Measurements from ENCODE around the gene TLR2. TPM values are rescaled to one million over a fixed set of nuclear protein-coding genes. Genes with fewer than 3 reads are reported as not detected.

The TLR2 gene
- total and polyA plus RNA-seq, 2 of the 4 experiments (the other 2 are of a cell fraction): under 0.01 to 0.03 TPM

- Histone ChIP-seq H3K9ac (ENCODE audit: low read depth, low read length) (no peak overlapping the region), H4K8ac (ENCODE audit: low read depth in 2 of 2, low read length in 2 of 2) (no peak overlapping the region), H3K56ac (ENCODE audit: extremely low read depth, insufficient read depth, low read length) (no peak overlapping the region), H4K91ac (ENCODE audit: insufficient read depth, low read depth, low read length) (no peak overlapping the region), H3K79me1 (ENCODE audit: low read depth in 1 of 2, low read length in 2 of 2) (no peaks in the 10 kb centered on the region), H3K4me1 (ENCODE audit: control insufficient read depth, insufficient read depth, low read length) (no peaks in the 10 kb centered on the region), H4K20me1 (ENCODE audit: insufficient read depth, low read length) (no peaks in the 10 kb centered on the region), H2BK15ac (ENCODE audit: low read depth, low read length) (no peak overlapping the region), H3K27ac (ENCODE audit: insufficient read depth, low read length) (no peak overlapping the region), H3K4me3 (ENCODE audit: insufficient read depth, low read depth, low read length) (no peak overlapping the region), H3K27me3 (ENCODE audit: control insufficient read depth, insufficient read depth, low read length) (no peaks in the 10 kb centered on the region; the same call in 1 of the 2 replicates), H3K23ac (ENCODE audit: low read depth, low read length) (no peak overlapping the region), H2AK5ac (ENCODE audit: low read depth, low read length) (no peak overlapping the region), H3K18ac (ENCODE audit: low read depth, low read length) (no peak overlapping the region), H3K4ac (ENCODE audit: low read depth, low read length) (no peak overlapping the region), H3K9me3 (ENCODE audit: control insufficient read depth, insufficient read depth, low read length) (peaks cover 3% of the 10 kb centered on the region), H2BK20ac (ENCODE audit: low read depth, low read length) (no peak overlapping the region), H2AK9ac (replicated peaks; ENCODE audit: low read depth, low read length, poor library complexity) (no peak overlapping the region), H2BK120ac (ENCODE audit: low read depth, low read length) (no peak overlapping the region), H3K14ac (replicated peaks; ENCODE audit: low read depth, low read length) (no peak overlapping the region), H3K36me3 (ENCODE audit: control insufficient read depth, insufficient read depth, low read length) (no peaks in the 10 kb centered on the region), H3K4me2 (ENCODE audit: low read depth, low read length) (no peak overlapping the region), H3K9me1 (ENCODE audit: insufficient read depth, low read length) (peaks cover 4% of the 10 kb centered on the region; the same call in 1 of the 2 replicates), H4K5ac (ENCODE audit: low read depth, low read length) (no peak overlapping the region), H2BK5ac (ENCODE audit: low read depth, low read length, poor library complexity, severe bottlenecking) (no peak overlapping the region), H2AFZ (replicated peaks; ENCODE audit: low read length, poor library complexity) (no peak overlapping the region)
- 80% methylated on average over 1 of the region's 1 CpG; no CpG with 5 or more reads in 1 of the 2 experiments for WGBS, 2 experiments (ENCODE audit: extremely low coverage in 2 of 2, insufficient read length in 1 of 2)
- intact Hi-C loops (cut with micrococcal nuclease) (loop anchor here (5.0 kb wide), 1 partner anchor 105 kb away; no protein-coding TSS in a partner anchor), dilution Hi-C loops (cut with HindIII; ENCODE audit: low sequenced_read_pairs, unreplicated experiment) (no loop called here), in situ Hi-C loops (cut with MboI; ENCODE audit: low sequenced_read_pairs) (no loop called here)
- TF ChIP-seq RFX5 (IDR thresholded peaks at IDR 0.05; ENCODE audit: low read depth, low read length) (no peak), FOS (IDR thresholded peaks at IDR 0.05; ENCODE audit: low read depth, low read length) (no peak), RAD21 (IDR thresholded peaks at IDR 0.05; ENCODE audit: low read length) (no peak), MAZ (IDR thresholded peaks at IDR 0.05; ENCODE audit: borderline replicate concordance, low read depth, low read length) (no peak), MXI1 (IDR thresholded peaks at IDR 0.05; ENCODE audit: borderline replicate concordance, low read depth, low read length) (no peak), CEBPB (IDR thresholded peaks at IDR 0.05; ENCODE audit: low read depth, low read length) (no peak), POLR2A (IDR thresholded peaks at IDR 0.05; ENCODE audit: low read depth, low read length) (no peak), RCOR1 (IDR thresholded peaks at IDR 0.05; ENCODE audit: insufficient replicate concordance, low read length) (no peak), MAFK (IDR thresholded peaks at IDR 0.05; ENCODE audit: low read depth, low read length) (no peak), BHLHE40 (IDR thresholded peaks at IDR 0.05; ENCODE audit: low read depth, low read length) (no peak), CHD1 (IDR thresholded peaks at IDR 0.05; ENCODE audit: low read depth, low read length) (no peak), NFE2L2 (IDR thresholded peaks at IDR 0.05; ENCODE audit: low read depth, low read length) (no peak), SMC3 (IDR thresholded peaks at IDR 0.05; ENCODE audit: low read depth, low read length) (no peak)
- TF ChIP-seq, protein P1, sequence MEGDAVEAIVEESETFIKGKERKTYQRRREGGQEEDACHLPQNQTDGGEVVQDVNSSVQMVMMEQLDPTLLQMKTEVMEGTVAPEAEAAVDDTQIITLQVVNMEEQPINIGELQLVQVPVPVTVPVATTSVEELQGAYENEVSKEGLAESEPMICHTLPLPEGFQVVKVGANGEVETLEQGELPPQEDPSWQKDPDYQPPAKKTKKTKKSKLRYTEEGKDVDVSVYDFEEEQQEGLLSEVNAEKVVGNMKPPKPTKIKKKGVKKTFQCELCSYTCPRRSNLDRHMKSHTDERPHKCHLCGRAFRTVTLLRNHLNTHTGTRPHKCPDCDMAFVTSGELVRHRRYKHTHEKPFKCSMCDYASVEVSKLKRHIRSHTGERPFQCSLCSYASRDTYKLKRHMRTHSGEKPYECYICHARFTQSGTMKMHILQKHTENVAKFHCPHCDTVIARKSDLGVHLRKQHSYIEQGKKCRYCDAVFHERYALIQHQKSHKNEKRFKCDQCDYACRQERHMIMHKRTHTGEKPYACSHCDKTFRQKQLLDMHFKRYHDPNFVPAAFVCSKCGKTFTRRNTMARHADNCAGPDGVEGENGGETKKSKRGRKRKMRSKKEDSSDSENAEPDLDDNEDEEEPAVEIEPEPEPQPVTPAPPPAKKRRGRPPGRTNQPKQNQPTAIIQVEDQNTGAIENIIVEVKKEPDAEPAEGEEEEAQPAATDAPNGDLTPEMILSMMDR (conservative IDR thresholded peaks at IDR 0.05; ENCODE audit: low read depth, low read length): no peak
- TF ChIP-seq, protein P2, sequence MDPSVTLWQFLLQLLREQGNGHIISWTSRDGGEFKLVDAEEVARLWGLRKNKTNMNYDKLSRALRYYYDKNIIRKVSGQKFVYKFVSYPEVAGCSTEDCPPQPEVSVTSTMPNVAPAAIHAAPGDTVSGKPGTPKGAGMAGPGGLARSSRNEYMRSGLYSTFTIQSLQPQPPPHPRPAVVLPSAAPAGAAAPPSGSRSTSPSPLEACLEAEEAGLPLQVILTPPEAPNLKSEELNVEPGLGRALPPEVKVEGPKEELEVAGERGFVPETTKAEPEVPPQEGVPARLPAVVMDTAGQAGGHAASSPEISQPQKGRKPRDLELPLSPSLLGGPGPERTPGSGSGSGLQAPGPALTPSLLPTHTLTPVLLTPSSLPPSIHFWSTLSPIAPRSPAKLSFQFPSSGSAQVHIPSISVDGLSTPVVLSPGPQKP (IDR thresholded peaks at IDR 0.05; ENCODE audit: borderline replicate concordance, low read depth, low read length): no peak
- ATAC-seq (ENCODE audit: low read depth): no peak
- POLR2A ChIA-PET (ENCODE audit: unreplicated experiment): no interaction called here
- BruUV-seq (replicated peaks): no TSS peak
- no peak for DNase-seq
- CTCF ChIA-PET: no interaction called here
Measured at GRCh38 chr4:153646978-153647377, 37.1 kb upstream of the TLR2 start.

Data from IMR-90 (cell line).